H1 (cell line): Measurements from ENCODE around the gene NYAP2. TPM values are rescaled to one million over a fixed set of nuclear protein-coding genes. Genes with fewer than 3 reads are reported as not detected.

ENCODE experiments used
- CTCF ChIA-PET: fragments of 300-600 bp; sonication (Branson Sonifier 250); formaldehyde crosslinking; loops from one replicate; lab custom pipeline; 2021; ENCODE audit not compliant: partially characterized antibody; lab: Charles Lee
- POLR2A ChIA-PET: fragments of 300-600 bp; sonication (Branson Sonifier 250); formaldehyde crosslinking; loops from one replicate; lab custom pipeline; 2021; ENCODE audit warnings: inconsistent platforms; ENCODE audit not compliant: partially characterized antibody; lab: Charles Lee
- DNase-seq, 2 experiments: peaks; one replicate each; pipeline versions ENCODE4 v3.0.0 to v3.0.0-alpha.2; 2010 to 2022; ENCODE audit warnings: low spot score in 2 of 2, low read depth in 1 of 2, mixed read lengths in 1 of 2
- FAIRE-seq: peaks from 2 replicates; lab custom pipeline; 2011; peaks lifted over from hg19 to GRCh38; lab: Jason Lieb, UNC
- H2AFZ ChIP-seq: 2 replicates; pipeline ENCODE4 v1.8.1; 2012; ENCODE audit warnings: low read length, inconsistent platforms
- H2AK5ac ChIP-seq: 2 replicates; pipeline ENCODE4 v1.6.1; 2013; ENCODE audit warnings: low read depth, low read length
- H2BK120ac ChIP-seq: replicated peaks from 2 replicates; pipeline ENCODE3; 2013; ENCODE audit warnings: low read depth, low read length, inconsistent platforms
- H2BK12ac ChIP-seq: 2 replicates; pipeline ENCODE4 v1.6.1; 2013; ENCODE audit warnings: low read depth, low read length
- H2BK15ac ChIP-seq: 2 replicates; pipeline ENCODE4 v1.6.1; 2013; ENCODE audit warnings: low read length
- H2BK20ac ChIP-seq: 2 replicates; pipeline ENCODE4 v1.6.1; 2013; ENCODE audit warnings: low read length
- H2BK5ac ChIP-seq: 2 replicates; pipeline ENCODE4 v1.6.1; 2013; ENCODE audit warnings: low read depth, low read length
- H3K14ac ChIP-seq: 2 replicates; pipeline ENCODE4 v1.6.1; 2013; ENCODE audit warnings: inconsistent platforms; ENCODE audit not compliant: insufficient read length
- H3K18ac ChIP-seq: 2 replicates; pipeline ENCODE4 v1.6.1; 2013; ENCODE audit warnings: low read length; ENCODE audit errors: extremely low read depth
- H3K23ac ChIP-seq: 2 replicates; pipeline ENCODE4 v1.6.1; 2013; ENCODE audit warnings: inconsistent platforms; ENCODE audit not compliant: insufficient read length
- H3K23me2 ChIP-seq: 2 replicates; pipeline ENCODE4 v1.6.1; 2013; ENCODE audit warnings: low read depth, low read length
- H3K27ac ChIP-seq: 2 replicates; pipeline ENCODE4 v1.6.1; 2011; ENCODE audit warnings: low read depth, low read length, inconsistent platforms
- H3K27me3 ChIP-seq, 4 experiments: replicated peaks in 1 of 4; 1 replicate in 1 of 4; 2 replicates in 3 of 4; pipeline versions ENCODE4 v1.6.1 to v1.8.1; 2011 to 2013; ENCODE audit warnings: low read length in 3 of 4, mild to moderate bottlenecking in 3 of 4, inconsistent platforms in 2 of 4, mixed read lengths in 2 of 4, moderate library complexity in 1 of 4; ENCODE audit not compliant: control insufficient read depth in 3 of 4, insufficient read depth in 3 of 4; ENCODE audit errors: extremely low read depth in 1 of 4
- H3K36me3 ChIP-seq, 4 experiments: 2 replicates each; pipeline versions ENCODE4 v1.6.1 to v1.8.1; 2011 to 2013; ENCODE audit warnings: mild to moderate bottlenecking in 4 of 4, low read length in 3 of 4, moderate library complexity in 2 of 4, control low read depth in 1 of 4, inconsistent platforms in 1 of 4; ENCODE audit not compliant: insufficient read depth in 4 of 4, control insufficient read depth in 2 of 4
- H3K4ac ChIP-seq: replicated peaks from 2 replicates; pipeline ENCODE3; 2013; ENCODE audit warnings: low read length, low read depth, mixed read lengths, inconsistent platforms; ENCODE audit not compliant: insufficient read length
- H3K4me1 ChIP-seq, 4 experiments: replicated peaks in 1 of 4; 1 replicate in 1 of 4; 2 replicates in 3 of 4; pipeline versions ENCODE4 v1.6.1 to v1.8.1; 2011 to 2013; ENCODE audit warnings: low read length in 3 of 4, inconsistent platforms in 2 of 4, mixed read lengths in 1 of 4; ENCODE audit not compliant: insufficient read depth in 4 of 4, control insufficient read depth in 3 of 4
- H3K4me2 ChIP-seq, 2 experiments: 2 replicates each; pipeline versions ENCODE4 v1.6.1 to v1.8.1; 2011 to 2013; ENCODE audit warnings: low read depth in 2 of 2, low read length in 2 of 2, control low read depth in 1 of 2, inconsistent platforms in 1 of 2, mild to moderate bottlenecking in 1 of 2; ENCODE audit not compliant: insufficient read depth in 1 of 2
- H3K4me3 ChIP-seq, 4 experiments: fragments of 200-600, 300-600 bp in 1 of 4; sonication (generic), shearing (Covaris generic), sonication (Bioruptor Twin) in 1 of 4; 2 replicates each; pipeline versions ENCODE4 v1.5.1 to v1.8.1; 2011 to 2016; ENCODE audit warnings: low read length in 4 of 4, low read depth in 3 of 4, control low read depth in 2 of 4, inconsistent platforms in 2 of 4, mild to moderate bottlenecking in 2 of 4, mixed read lengths in 1 of 4, moderate library complexity in 1 of 4; ENCODE audit not compliant: insufficient read depth in 2 of 4; ENCODE audit errors: extremely low read depth in 1 of 4
- H3K56ac ChIP-seq: replicated peaks from 2 replicates; pipeline ENCODE3; 2013; ENCODE audit warnings: low read depth, mild to moderate bottlenecking, mixed read lengths, low read length, inconsistent platforms; ENCODE audit not compliant: insufficient read length
- H3K79me1 ChIP-seq: 2 replicates; pipeline ENCODE4 v1.6.1; 2013; ENCODE audit warnings: low read depth, low read length, control low read depth
- H3K79me2 ChIP-seq, 2 experiments: 2 replicates each; pipeline versions ENCODE4 v1.6.1 to v1.8.1; 2012 to 2013; ENCODE audit warnings: low read length in 2 of 2, mild to moderate bottlenecking in 2 of 2, inconsistent platforms in 1 of 2; ENCODE audit not compliant: insufficient read depth in 2 of 2, control insufficient read depth in 1 of 2
- H3K9ac ChIP-seq, 4 experiments: replicated peaks in 1 of 4; 1 replicate in 1 of 4; 2 replicates in 3 of 4; pipeline versions ENCODE4 v1.6.1 to v1.8.1; 2011 to 2013; ENCODE audit warnings: low read depth in 3 of 4, low read length in 3 of 4, control low read depth in 2 of 4, mild to moderate bottlenecking in 2 of 4, moderate library complexity in 2 of 4, inconsistent platforms in 1 of 4; ENCODE audit errors: extremely low read depth in 1 of 4
- H3K9me3 ChIP-seq, 2 experiments: 2 replicates each; pipeline versions ENCODE4 v1.6.1 to v1.8.1; 2012 to 2013; ENCODE audit warnings: mild to moderate bottlenecking in 2 of 2, moderate library complexity in 2 of 2, control low read depth in 1 of 2, inconsistent platforms in 1 of 2, low read depth in 1 of 2, low read length in 1 of 2, mixed read lengths in 1 of 2; ENCODE audit not compliant: insufficient read depth in 2 of 2
- H4K20me1 ChIP-seq, 2 experiments: replicated peaks in 1 of 2; 2 replicates each; pipeline versions ENCODE3 to v1.8.1; 2011 to 2013; ENCODE audit warnings: inconsistent platforms in 2 of 2, low read length in 2 of 2, mild to moderate bottlenecking in 1 of 2; ENCODE audit not compliant: insufficient read depth in 2 of 2, control insufficient read depth in 1 of 2
- H4K5ac ChIP-seq: 2 replicates; pipeline ENCODE4 v1.6.1; 2013; ENCODE audit warnings: low read length, low read depth, mixed read lengths, inconsistent platforms; ENCODE audit not compliant: insufficient read length
- H4K8ac ChIP-seq: 2 replicates; pipeline ENCODE4 v1.8.0; 2013; ENCODE audit warnings: mild to moderate bottlenecking, moderate library complexity, low read length, inconsistent platforms; ENCODE audit not compliant: insufficient read depth; ENCODE audit errors: extremely low read depth
- H4K91ac ChIP-seq: replicated peaks from 2 replicates; pipeline ENCODE3; 2013; ENCODE audit warnings: low read length, mixed read lengths, inconsistent platforms; ENCODE audit not compliant: insufficient read length
- NANOG ChIP-seq: IDR thresholded peaks from 2 replicates; pipeline ENCODE4 v1.6.1; 2011; ENCODE audit warnings: low read length, low read depth, mild to moderate bottlenecking, inconsistent platforms; ENCODE audit not compliant: insufficient read depth, poor library complexity, severe bottlenecking
- SIRT6 ChIP-seq: IDR thresholded peaks from one replicate; pipeline ENCODE4 v1.7.1; 2012; ENCODE audit warnings: low read length, inconsistent platforms
- WGBS, 2 experiments: shearing (Covaris generic) in 1 of 2; methylation state at CpG; one replicate each; pipeline versions ENCODE4 v1.1.6 to v1.1.7; 2013 to 2015; ENCODE audit warnings: low lambda C conversion rate in 2 of 2, mixed read lengths in 2 of 2, inconsistent platforms in 1 of 2, low coverage in 1 of 2, missing lambda C conversion rate in 1 of 2; ENCODE audit not compliant: insufficient replicate concordance in 2 of 2, insufficient coverage in 1 of 2, insufficient read length in 1 of 2; ENCODE audit errors: extremely low coverage in 1 of 2, missing lambda C conversion rate in 1 of 2; 5-methylcytosine and 5-hydroxymethylcytosine counted together
- polyA plus RNA-seq, 7 experiments: library from polyadenylated mRNA; depleted of rRNA in 3 of 7; stranded (reverse) in 5 of 7; unstranded in 2 of 7; fragments of >200 nt in 5 of 7; fragments of 200-250 nt in 2 of 7; gene quantifications; 1 replicate in 5 of 7; 2 replicates in 1 of 7; 4 replicates in 1 of 7; pipeline versions ENCODE4 v1.2.1 to v1.2.3, GENCODE V29; 2011 to 2013; ENCODE audit warnings: missing spikeins in 2 of 7, mixed read lengths in 2 of 7
- total RNA-seq: library from RNA; stranded (reverse); fragmentation: NEBNext Ultra II Directional; extraction: Animal tissue kit (Norgen Biotek cat#: 25700); gene quantifications from 2 replicates; pipeline ENCODE4 v1.2.1, GENCODE V29; 2021

The NYAP2 gene
- total and polyA plus RNA-seq, 2 of the 8 experiments (the other 6 are each of a cell fraction or from before 2014, with no cell fraction given): not detected

DNA sequence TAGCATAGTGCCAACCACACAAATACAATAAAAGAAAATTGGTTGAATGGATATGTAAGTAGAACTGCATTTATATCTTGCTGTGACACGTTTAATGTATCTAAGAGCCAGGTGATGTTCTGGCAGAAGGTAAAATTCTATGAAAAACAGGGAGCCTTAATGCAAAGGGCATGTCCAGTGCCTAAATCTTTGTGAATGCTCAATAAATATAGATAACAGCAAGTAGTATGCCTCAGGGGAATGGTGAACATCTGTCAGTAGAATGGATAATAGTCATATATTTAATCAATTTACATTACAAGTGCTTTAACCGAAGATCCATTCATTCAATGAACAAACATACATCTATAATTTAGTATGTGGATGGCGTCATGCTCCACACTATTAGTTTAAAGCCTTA is 43.7 kb upstream of the NYAP2 start:
- Histone ChIP-seq H3K23me2 (no peaks in the 10 kb centered on the region), H2BK12ac (no peak overlapping the region), H2BK15ac (no peak overlapping the region)
- no peak for DNase-seq
- no peak for TF ChIP-seq SIRT6
- no peak for TF ChIP-seq NANOG
- TF ChIP-seq, all 59 proteins: peak for 0
- no peaks in the 10 kb centered on the region for H3K79me1 ChIP-seq
- H4K8ac ChIP-seq: no peak overlapping the region
- no peaks in the 10 kb centered on the region for H4K20me1 ChIP-seq
- no peak overlapping the region for H3K27ac ChIP-seq
- H3K56ac ChIP-seq: no peak overlapping the region
- no peak overlapping the region for H2BK5ac ChIP-seq
- H3K4me1 ChIP-seq: no peaks in the 10 kb centered on the region
- H4K5ac ChIP-seq: no peak overlapping the region
- no peak overlapping the region for H2BK120ac ChIP-seq
- H3K4me3 ChIP-seq: no peak overlapping the region
- no peak overlapping the region for H2AK5ac ChIP-seq
- ChIA-PET CTCF (no interaction called here), POLR2A (no interaction called here)
- no peak overlapping the region for H2AFZ ChIP-seq
- FAIRE-seq: no peak
- no peak overlapping the region for H3K4ac ChIP-seq
- H3K9ac ChIP-seq: no peak overlapping the region
- H2BK20ac ChIP-seq: no peak overlapping the region
- no peaks in the 10 kb centered on the region for H3K36me3 ChIP-seq
- 95% methylated on average over 3 of the region's 3 CpGs; no CpG with 5 or more reads in 1 of the 2 experiments for WGBS, 2 experiments
- no peak overlapping the region for H3K4me2 ChIP-seq
- H3K79me2 ChIP-seq: no peaks in the 10 kb centered on the region
- no peak overlapping the region for H3K23ac ChIP-seq
- no peak overlapping the region for H4K91ac ChIP-seq
- H3K14ac ChIP-seq: no peak overlapping the region
- no peaks in the 10 kb centered on the region for H3K27me3 ChIP-seq
- H3K18ac ChIP-seq: no peak overlapping the region
- H3K9me3 ChIP-seq: no peaks in the 10 kb centered on the region
